GM18508 (cell line): ENCODE measurements around the gene PEPD.
A peak's percentile ranks its signal among the peaks of the same experiment; 100 is the strongest.

ENCODE experiments used
- ATAC-seq: cut with Tn5 transposase; IDR thresholded peaks from one replicate; pipeline ENCODE4 v1.9.1; 2021; ENCODE audit warnings: moderate number of reproducible peaks; ENCODE audit not compliant: insufficient read depth, unreplicated experiment

PEPD gene

GRCh38 chr19:33375156-33375836 is 146.3 kb downstream of the PEPD start:
- ATAC-seq, result no peak

GRCh38 chr19:33374236-33374714 is 147.3 kb downstream of the PEPD start:
- ATAC-seq, result peak; percentile 11

DNA sequence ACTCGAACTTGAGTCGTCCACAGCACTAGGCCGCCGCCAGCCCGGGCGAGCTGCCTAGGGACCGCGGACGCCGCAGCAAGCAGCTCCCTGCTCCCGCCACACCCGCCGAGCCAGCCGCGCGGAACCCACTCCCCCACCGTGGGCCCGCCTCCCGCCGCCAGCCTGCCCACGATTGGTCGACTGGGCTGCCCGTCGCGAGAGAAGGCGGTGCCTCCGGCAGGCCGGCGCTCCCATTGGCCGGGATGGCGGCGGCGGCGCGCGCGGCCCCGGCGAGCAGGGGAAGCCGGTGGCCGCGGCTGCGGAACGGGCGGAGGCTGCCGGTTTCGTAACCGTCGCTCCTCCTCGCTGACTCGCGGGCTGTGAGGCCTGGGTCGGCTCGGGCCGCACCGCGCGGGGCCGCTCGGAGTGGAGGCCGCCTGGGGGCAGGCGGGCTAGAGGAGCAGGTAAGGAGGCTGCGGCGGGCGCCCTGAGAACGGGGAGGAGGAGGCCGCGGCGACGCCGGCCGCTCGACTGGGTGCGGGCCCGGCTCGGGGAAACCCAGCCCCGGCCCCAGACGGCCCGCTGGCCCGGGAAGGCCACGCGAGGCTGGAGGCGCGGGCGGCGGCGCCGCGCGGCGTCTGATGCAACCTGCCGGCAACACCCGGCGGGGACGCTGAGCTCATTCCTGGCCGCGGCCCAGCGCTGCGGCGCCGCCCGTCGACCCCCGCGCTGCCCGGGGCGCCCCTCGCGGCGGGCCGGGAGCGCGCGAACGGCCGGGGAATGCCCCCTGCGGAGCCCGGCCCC is 147.9 kb downstream of the PEPD start, which contains the start of gene CEBPG:
CEBPG (plus strand) TSS at position 257 of the 783 bp plus-strand sequence. CDS start 5,531 bp downstream, outside the sequence.
- ATAC-seq, result peak; percentile 55

DNA sequence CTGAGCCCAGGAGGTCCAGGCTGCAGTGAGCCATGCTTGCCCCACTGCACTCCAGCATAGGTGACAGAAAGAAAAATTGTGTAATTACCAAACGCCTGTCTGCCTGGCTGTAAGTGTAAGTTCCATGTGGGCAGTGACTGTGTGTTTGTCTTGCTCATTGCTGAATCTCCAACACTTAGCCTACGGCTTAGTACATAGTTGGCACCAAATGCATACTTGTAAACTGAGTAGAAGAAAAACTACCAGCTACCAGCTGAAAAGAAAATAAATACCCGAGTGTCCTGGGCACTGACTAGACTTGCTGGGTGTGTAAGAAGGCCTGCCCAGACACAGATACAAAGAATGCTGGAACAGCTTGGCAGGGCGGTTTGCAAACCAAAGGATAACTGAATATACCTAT is 150.8 kb downstream of the PEPD start:
- ATAC-seq, result no peak

- no peak for ATAC-seq
Measured at GRCh38 chr19:33368074-33368864, 153.3 kb downstream of the PEPD start.

DNA sequence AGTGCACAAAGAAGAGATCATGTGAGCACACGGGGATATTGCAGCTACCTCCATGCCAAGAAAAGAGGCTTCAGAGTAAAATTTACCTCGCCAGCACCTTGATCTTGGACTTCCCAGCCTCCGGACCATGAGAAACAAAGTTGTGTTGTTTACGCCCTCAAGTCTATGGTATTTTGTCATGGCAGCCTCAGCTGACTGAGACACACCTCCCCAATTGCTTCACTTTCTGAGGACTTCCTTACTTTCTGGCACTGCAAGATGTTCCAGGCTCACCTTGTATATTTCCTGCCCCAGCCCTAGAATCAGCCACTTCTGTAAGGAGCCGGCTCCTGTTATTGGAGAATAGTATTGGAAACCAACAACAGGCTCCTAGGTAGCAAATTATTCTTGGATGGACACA is 154.7 kb downstream of the PEPD start:
- ATAC-seq, result no peak

DNA sequence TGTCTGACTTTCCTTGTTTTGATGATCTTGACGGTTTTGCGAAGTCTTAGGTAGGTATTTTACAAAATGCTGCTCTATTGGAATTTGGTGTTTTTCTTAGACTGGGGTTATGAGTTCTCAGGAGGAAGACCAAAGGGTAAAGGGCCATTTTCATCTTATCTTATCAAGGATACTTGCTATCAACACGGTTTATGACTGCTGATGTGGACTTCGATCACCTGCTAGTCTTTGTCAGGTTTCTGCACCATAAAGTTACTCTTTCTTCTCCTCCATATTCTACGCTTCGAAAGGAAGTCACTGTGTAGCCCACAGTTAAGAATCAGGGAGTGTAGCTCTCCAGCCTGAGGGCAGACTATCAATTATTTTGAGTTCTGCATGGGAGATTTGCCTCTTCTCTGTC is 155.5 kb downstream of the PEPD start:
- no peak for ATAC-seq

DNA sequence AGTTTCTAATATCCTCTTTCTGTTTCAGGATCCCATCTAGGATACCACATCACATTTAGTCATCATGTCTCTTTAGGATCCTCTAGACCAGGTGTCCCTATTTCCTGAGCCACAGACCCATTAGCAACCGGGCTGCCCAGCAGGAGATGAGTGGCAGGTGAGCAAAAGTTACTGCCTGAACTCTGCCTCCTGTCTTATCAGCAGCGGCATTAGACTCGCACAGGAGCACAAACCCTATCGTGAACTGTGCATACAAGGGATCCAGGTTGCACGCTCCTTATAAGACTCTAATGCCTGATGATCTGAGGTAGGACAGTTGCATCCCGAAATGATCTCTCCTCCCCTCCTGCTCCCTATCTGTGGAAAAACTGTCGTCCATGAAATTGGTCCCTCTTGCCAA is 155.9 kb downstream of the PEPD start:
- no peak for ATAC-seq

- no peak for ATAC-seq
Measured at GRCh38 chr19:33363476-33363875, 158.1 kb downstream of the PEPD start.

- ATAC-seq, result no peak
Measured at GRCh38 chr19:33362508-33363228, 158.9 kb downstream of the PEPD start.

DNA sequence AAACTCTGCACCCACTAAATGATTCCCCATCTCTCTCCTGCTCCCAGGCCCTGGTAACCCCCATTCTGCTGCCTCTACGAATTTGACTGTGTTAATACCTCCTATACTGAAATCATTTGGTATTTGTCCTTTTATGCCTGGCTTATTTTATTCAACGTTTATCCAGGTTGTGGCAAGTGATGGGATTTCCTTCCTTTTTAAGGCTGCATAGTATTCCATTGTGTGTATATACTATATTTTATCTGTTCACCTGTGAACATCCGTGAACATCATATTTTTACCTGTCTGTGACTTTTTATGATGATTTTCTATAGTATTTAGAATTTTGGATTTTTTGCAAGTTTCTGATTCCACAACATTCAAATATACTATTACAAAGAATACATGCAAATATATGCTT is 162.0 kb downstream of the PEPD start:
- ATAC-seq, result no peak

DNA sequence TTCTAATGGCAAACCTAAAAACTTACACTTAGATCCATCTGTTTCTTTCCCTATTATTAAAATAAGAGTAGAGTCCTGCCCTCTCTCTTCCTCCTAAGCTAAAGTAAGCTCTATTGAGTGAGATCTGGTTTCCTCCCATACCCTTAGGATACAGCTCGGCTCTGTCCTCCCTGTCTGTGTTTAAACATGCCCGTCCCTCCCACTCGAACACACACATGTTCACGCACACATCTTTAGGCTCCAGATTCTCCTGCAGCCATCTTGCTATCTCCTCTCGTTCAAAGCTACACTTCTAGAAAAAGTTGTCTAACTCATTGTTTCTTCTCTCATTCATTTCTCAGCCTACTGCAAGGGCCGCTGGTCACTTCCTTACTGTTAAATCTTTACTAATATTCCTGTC is 163.2 kb downstream of the PEPD start:
- ATAC-seq, result no peak

DNA sequence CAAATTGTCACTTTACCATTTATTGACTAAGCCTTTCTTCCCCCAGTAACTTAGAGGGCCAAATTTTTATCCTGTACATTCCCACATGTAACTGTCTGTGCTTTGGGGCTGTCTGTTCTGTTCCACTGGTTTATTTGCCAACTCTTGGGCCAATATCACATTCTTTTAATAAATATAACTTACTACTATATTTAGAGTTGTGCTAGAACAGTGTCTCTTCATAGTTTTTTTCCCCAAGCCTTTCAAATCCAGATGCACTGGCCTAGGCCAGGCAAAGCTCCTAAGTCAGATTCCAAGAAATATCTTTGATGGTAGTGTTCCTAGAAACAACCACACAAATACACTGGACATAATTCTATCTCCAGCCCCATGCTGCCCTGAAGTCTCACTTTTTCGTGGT is 164.0 kb downstream of the PEPD start:
- no peak for ATAC-seq

GRCh38 chr19:33355535-33355934 is 166.1 kb downstream of the PEPD start:
- no peak for ATAC-seq

GRCh38 chr19:33350538-33351309 is 170.9 kb downstream of the PEPD start:
- no peak for ATAC-seq

GRCh38 chr19:33349319-33350289 is 172.0 kb downstream of the PEPD start:
- no peak for ATAC-seq

DNA sequence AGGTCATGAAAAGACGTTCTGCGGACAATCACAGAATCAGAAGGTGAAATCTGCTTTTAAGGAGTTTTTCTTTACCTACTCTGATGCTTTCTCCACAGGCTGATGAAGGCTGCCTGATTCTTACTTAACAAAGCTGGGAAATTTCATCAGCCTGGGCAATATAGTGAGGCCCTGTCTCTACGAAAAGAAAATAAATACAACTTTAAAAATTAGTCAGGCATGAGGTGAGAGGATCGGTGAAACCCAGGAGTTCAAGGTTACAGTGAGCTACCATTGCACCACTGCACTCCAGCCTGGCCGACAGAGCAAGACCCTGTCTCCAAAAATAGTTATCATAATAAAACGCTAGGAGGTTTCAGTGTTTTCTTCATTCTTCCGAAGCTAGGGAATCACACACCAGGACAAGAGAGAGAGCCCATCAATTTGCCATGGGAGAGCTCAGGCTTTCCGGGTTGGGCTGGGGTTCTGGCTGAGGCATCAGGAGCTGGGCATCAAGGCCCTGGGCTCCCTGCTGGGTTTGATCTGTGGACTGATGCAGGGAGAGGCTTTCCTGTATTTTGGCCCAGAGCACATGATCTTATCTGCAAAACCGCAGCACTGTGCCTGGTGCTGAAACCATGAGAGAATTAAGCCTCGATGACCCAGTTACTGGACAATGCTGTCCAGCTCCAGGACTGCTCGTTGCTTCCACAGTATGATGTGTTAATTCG is 173.1 kb downstream of the PEPD start:
- no peak for ATAC-seq

DNA sequence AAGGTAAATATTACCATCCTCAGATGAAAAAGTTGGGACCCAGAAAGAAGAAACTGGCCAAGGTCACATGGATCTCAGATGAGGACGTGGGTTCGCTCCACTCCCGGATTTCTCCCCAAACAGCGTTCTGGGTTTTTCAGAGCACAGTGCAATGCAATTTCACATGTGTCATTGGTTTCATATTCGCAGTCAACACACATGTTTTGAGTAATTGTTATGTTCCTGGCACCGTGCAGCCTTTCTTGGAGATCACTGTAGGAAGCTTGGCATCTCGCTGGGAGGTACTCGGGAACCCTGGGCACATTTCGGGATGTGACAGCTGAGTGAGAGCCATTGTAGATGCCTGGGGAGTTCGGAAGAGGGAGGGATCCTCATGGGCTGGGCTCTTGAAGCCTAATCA is 174.3 kb downstream of the PEPD start:
- no peak for ATAC-seq
